Measurements from ENCODE around the gene FAM171A1. TPM values are rescaled to one million over a fixed set of nuclear protein-coding genes. Genes with fewer than 3 reads are reported as not detected.

The FAM171A1 gene
- total RNA-seq, 1 donor from 2014 or later, result 34.9 TPM

DNA sequence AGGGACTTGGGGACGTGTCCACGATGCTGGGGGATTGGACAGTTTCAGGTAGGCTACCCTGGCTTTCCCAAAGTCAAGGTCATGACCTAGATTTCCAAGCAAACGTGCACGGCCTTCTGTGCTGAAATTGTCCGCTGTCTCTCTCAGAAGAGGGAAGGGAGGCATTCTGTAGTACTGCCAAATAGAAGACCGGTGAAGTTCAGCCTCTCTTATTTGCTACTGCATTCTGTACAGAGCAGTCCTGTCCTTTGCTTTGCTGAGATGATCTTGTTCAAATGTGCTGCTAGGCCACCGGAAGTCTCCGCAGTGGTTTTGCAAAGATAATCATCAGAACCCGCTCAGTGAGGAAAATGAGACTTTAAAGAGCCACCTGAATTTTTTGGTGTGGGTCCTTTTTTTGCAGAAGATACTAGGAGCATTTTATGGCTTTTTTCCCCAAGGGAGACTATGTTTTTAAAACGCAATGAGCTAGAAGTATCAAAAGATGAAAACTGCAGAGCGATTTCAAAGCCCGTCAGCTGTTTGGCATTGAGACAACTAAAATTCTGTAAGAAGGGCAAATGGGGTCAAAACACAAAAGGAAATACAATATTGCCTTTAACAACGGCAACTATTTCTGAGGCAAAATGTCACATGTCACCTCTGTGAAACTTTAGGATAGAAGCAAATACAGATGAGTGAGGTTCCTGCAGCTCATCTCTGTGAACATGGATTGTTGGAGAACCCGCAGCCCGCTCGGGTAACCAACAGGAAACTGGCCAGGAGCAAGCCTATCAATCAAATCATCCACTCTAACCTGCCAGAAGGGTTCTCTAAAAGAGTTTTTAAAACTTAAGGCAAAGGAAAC, 201.3 kb downstream of the FAM171A1 start:
- DNase-seq (ENCODE audit: low read depth), result no peak

DNA sequence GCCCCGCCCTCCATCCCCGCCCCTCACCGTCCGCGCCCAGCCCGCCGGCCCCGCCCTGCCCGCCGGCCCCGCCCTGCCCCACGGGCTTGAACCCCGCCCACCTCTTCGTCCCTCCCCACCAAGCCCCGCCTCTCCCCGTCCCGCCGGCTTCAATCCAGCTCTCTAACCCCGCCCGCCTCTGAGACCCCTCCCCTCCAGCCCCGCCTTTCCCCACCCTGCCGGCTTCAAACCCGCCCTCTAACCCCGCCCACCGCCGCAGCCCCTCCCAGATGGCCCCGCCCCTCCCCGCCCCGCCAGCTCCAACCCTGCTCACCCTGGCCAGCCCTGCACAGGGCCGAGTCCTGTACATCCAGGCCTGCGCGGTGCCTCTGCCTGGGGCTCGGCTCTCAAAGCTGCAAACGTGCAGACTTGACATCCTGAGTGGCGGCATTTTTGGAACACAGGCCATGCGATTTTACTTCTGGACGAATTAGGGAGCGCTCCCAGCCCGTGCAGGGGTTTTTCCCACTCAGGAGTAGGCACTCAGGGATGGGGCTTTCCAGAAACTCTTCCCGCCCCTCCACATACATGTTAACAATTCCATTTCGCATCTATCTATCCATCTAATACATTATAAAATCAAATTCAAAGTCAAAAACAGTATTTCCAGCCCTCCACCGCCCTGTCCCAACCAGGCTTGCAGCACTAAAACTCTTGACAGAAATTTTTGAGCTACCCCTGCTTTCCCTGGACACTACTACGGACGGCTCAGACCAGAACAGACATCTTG, 202.1 kb downstream of the FAM171A1 start:
- peak; percentile 71 for DNase-seq (ENCODE audit: low read depth)

DNA sequence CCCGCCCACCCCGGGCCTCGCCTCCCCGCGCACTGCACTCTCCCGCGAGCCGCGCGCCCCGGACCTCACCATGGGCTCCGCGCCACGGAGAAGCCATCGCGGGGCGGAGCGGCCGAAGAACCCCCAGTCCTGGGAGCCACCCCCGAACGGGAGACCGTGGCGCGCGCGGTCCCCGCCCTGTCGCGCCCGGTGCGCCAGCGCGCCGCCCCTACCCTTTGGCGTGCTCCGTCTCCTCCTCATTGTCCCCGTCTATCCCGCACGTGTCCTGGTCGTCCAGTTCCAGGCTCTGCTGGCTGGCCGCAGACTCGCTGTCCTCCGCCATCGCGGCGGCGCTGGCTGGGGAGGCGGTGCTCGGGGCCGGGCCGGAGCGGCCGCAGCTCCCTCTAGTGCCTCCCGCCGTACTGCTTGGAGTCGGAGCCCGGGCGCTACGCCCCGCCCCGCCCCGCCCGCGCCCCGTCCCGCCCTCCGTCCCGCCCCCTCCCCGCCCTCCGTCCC, 202.8 kb downstream of the FAM171A1 start, which contains the start of gene NMT2:
NMT2 (minus strand) TSS at position 403 of the 495 bp plus-strand sequence; CDS start at position 322, 81 bp downstream.
- peak; percentile 38 for DNase-seq (ENCODE audit: low read depth)

DNA sequence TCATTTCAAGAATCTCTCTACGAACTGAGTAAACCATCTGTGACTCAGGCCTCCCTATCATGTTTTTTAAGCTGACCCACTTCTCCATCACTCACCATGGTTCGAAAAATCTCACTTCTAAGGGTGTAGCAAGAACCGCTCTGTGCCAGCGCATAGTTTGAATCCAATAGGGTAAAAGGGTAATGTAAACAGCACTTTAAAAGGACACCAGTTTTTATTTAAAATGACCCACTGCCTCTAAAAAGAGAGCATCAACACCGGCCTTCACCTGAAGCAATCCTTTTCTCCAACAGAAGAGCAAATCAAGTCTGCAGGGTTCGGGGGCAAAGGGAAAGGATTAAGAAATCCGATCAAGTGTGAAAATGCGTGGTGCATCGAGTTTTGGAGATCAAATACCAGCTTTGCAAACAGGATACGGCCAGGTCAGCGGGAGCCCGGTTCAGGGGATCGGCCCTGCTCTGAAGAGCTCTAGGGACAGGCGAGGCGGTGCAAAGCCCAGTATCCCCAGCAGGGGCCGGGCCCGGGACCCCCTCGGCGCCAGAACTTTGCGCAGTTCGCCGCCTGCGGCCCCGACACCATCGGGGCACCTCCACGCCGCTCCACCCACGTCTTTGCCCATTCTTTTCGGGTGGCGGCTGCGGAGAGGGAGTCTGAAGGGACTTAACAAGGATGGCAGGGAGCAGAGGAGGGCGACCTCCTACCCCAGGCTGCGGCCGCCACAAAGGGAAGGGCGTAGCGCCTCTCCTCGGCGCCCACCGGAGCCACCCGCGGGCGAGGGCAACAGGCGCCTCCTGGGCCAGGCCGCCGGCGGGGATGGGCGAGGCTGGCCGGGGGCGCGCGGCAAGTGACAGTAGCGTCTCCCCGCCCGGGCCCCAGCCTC, 203.4 kb downstream of the FAM171A1 start:
- DNase-seq (ENCODE audit: low read depth), result peak; percentile 64

DNA sequence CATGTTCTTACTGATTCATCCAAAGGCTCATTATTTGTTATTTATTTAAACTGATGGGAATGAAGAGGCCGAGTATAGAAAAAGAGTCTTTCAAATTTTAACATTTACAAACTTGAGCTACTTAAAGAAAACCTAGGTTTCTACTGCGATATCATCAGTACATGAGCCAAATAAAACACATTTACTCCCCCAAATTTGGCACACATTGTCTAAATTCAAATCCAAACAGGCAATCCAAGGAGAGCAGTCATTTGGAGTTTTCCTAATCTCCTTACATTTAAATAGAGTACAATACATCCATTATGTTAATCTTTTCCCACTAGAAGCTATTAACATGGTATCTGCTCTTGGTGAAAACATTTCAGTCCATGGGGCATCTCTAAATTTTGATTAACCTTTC, 204.8 kb downstream of the FAM171A1 start:
- no peak for DNase-seq (ENCODE audit: low read depth)

DNA sequence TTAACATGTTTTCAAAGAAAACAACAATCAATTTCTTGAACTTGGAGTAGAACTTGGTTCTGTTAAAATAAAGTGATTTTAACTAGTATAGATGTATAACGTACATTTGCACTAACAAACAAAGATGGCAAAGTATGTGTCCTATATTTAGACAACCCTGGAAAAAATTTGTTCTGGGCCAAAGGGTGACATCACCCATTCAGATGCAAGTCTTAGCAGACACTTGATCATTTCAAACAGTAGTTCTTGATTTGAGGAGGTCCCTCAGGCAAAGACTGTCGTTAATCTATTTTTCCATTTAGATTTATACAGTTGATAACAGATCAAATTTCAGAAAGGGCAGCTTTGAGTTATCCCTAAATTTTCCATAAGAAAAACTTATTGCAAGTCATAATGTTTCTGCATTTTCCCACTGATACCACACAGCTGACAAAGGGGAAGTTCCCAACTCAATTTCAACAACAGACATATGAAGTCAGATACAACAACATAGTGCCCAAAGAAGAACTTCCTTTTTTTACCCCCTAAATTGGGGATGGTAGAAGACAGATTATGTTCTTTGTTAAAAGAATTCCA, 207.7 kb downstream of the FAM171A1 start:
- no peak for DNase-seq (ENCODE audit: low read depth)

Other genes starting within 250 kb of the FAM171A1 start
- 40.1 and 47.2 TPM in 2 replicates for gene NMT2, start 202.6 kb downstream of the FAM171A1 start, total RNA-seq

All from renal cortical epithelial cell (primary cell).